Tibial nerve (tissue), 4 donors: Measurements from ENCODE around the gene GAPDHS.

Experiments
- CTCF ChIP-seq, 5 experiments: fragments of 200-600 bp in 3 of 5; fragments of 450-650 bp in 2 of 5; sonication (generic) in 3 of 5; IDR thresholded peaks; one replicate each; pipeline ENCODE4 v1.5.1; 2016 to 2019; ENCODE audit warnings: antibody characterized with exemption in 5 of 5, mild to moderate bottlenecking in 3 of 5, moderate library complexity in 2 of 5
- EP300 ChIP-seq, 2 donors: sonication (generic); formaldehyde crosslinking; IDR thresholded peaks; one replicate each; pipeline ENCODE4 v1.6.1; 2017; ENCODE audit warnings: antibody characterized with exemption in 2 of 2, mild to moderate bottlenecking in 1 of 2
- POLR2A ChIP-seq, 2 donors: fragments of 450-650 bp; IDR thresholded peaks; one replicate each; pipeline ENCODE4 v1.6.1; 2017; ENCODE audit warnings: antibody characterized with exemption in 2 of 2, mild to moderate bottlenecking in 2 of 2, moderate library complexity in 2 of 2

- TF ChIP-seq CTCF (IDR thresholded peaks at IDR 0.05) = no peak
- TF ChIP-seq EP300 (IDR thresholded peaks at IDR 0.05) = no peak
- TF ChIP-seq POLR2A (IDR thresholded peaks at IDR 0.05) = no peak
Measured at GRCh38 chr19:35509018-35509652, 24.1 kb upstream of the GAPDHS start.
